Measurements from ENCODE around the gene GPC6. TPM values are rescaled to one million over a fixed set of nuclear protein-coding genes. Genes with fewer than 3 reads are reported as not detected.

The GPC6 gene
- total RNA-seq, 3 donors from 2014 or later (not counting 1 experiment from before 2014, with no cell fraction given) = not detected

GRCh38 chr13:93771227-93771626 is 544.6 kb downstream of the GPC6 start:
- no peaks in the 10 kb centered on the region for H3K27me3 ChIP-seq (ENCODE audit: control insufficient read depth, insufficient read depth, low read length)
- 90% methylated on average over 8 of the region's 8 CpGs for WGBS (ENCODE audit: insufficient coverage)
- Mint-ChIP-seq H3K27me3 (ENCODE audit: low read depth in 2 of 2) (no peaks in the 10 kb centered on the region), H3K9me3 (peaks cover 0 to 7% of the 10 kb centered on the region in 2 donors), H3K4me3 (no peak overlapping the region), H3K4me1 (no peaks in the 10 kb centered on the region), H3K36me3 (no peaks in the 10 kb centered on the region), H3K27ac (no peak overlapping the region)
- no peaks in the 10 kb centered on the region for H3K4me1 ChIP-seq (ENCODE audit: control insufficient read depth, insufficient read depth, low read length)
- TF ChIP-seq CTCF (IDR thresholded peaks at IDR 0.05) = no peak
- H3K36me3 ChIP-seq (ENCODE audit: control insufficient read depth, insufficient read depth, low read length) = no peaks in the 10 kb centered on the region
- H3K4me3 ChIP-seq (ENCODE audit: low read length) = no peak overlapping the region
- no peak overlapping the region for H3K27ac ChIP-seq (ENCODE audit: low read length)
- no peak for DNase-seq
- no peak for ATAC-seq
- H3K9me3 ChIP-seq (ENCODE audit: control insufficient read depth, insufficient read depth, low read length) = no peaks in the 10 kb centered on the region
- intact Hi-C loops (cut with micrococcal nuclease) = no loop called here

GRCh38 chr13:93771782-93772181 is 545.2 kb downstream of the GPC6 start:
- no peak overlapping the region for H3K4me3 ChIP-seq (ENCODE audit: low read length)
- no peak for ATAC-seq
- Mint-ChIP-seq H3K4me3 (no peak overlapping the region), H3K27me3 (ENCODE audit: low read depth in 2 of 2) (no peaks in the 10 kb centered on the region), H3K9me3 (peaks cover 0 to 7% of the 10 kb centered on the region in 2 donors), H3K36me3 (no peaks in the 10 kb centered on the region), H3K27ac (no peak overlapping the region), H3K4me1 (no peaks in the 10 kb centered on the region)
- TF ChIP-seq CTCF (IDR thresholded peaks at IDR 0.05) = no peak
- H3K36me3 ChIP-seq (ENCODE audit: control insufficient read depth, insufficient read depth, low read length) = no peaks in the 10 kb centered on the region
- H3K27me3 ChIP-seq (ENCODE audit: control insufficient read depth, insufficient read depth, low read length) = no peaks in the 10 kb centered on the region
- H3K27ac ChIP-seq (ENCODE audit: low read length) = no peak overlapping the region
- WGBS (ENCODE audit: insufficient coverage) = no CpG with 5 or more reads among the region's 1 CpG
- no peak for DNase-seq
- no peaks in the 10 kb centered on the region for H3K4me1 ChIP-seq (ENCODE audit: control insufficient read depth, insufficient read depth, low read length)
- intact Hi-C loops (cut with micrococcal nuclease) = no loop called here
- H3K9me3 ChIP-seq (ENCODE audit: control insufficient read depth, insufficient read depth, low read length) = no peaks in the 10 kb centered on the region

GRCh38 chr13:93774506-93774905 is 547.9 kb downstream of the GPC6 start:
- H3K36me3 Mint-ChIP-seq = no peaks in the 10 kb centered on the region
- Histone ChIP-seq H3K27me3 (ENCODE audit: control insufficient read depth, insufficient read depth, low read length) (no peaks in the 10 kb centered on the region), H3K27ac (ENCODE audit: low read length) (no peak overlapping the region), H3K36me3 (ENCODE audit: control insufficient read depth, insufficient read depth, low read length) (no peaks in the 10 kb centered on the region), H3K9me3 (ENCODE audit: control insufficient read depth, insufficient read depth, low read length) (no peaks in the 10 kb centered on the region), H3K4me1 (ENCODE audit: control insufficient read depth, insufficient read depth, low read length) (no peaks in the 10 kb centered on the region), H3K4me3 (ENCODE audit: low read length) (no peak overlapping the region)
- intact Hi-C loops (cut with micrococcal nuclease) = no loop called here
- H3K9me3 Mint-ChIP-seq = peaks cover 0 to 2% of the 10 kb centered on the region in 2 donors
- no peak for TF ChIP-seq CTCF (IDR thresholded peaks at IDR 0.05)
- ATAC-seq (no peak), DNase-seq (no peak)
- H3K27me3 Mint-ChIP-seq (ENCODE audit: low read depth in 2 of 2) = no peaks in the 10 kb centered on the region
- H3K4me1 Mint-ChIP-seq = no peaks in the 10 kb centered on the region
- 100% methylated on average over 1 of the region's 2 CpGs for WGBS (ENCODE audit: insufficient coverage)
- H3K4me3 Mint-ChIP-seq = no peak overlapping the region
- no peak overlapping the region for H3K27ac Mint-ChIP-seq

GRCh38 chr13:93775027-93775426 is 548.4 kb downstream of the GPC6 start:
- no peaks in the 10 kb centered on the region for H3K27me3 Mint-ChIP-seq (ENCODE audit: low read depth in 2 of 2)
- 86% methylated on average over 4 of the region's 4 CpGs for WGBS (ENCODE audit: insufficient coverage)
- no peak overlapping the region for H3K27ac Mint-ChIP-seq
- intact Hi-C loops (cut with micrococcal nuclease) = no loop called here
- H3K4me3 ChIP-seq (ENCODE audit: low read length) = no peak overlapping the region
- H3K9me3 Mint-ChIP-seq = peaks cover 0 to 2% of the 10 kb centered on the region in 2 donors
- no peaks in the 10 kb centered on the region for H3K36me3 ChIP-seq (ENCODE audit: control insufficient read depth, insufficient read depth, low read length)
- H3K4me3 Mint-ChIP-seq = no peak overlapping the region
- H3K9me3 ChIP-seq (ENCODE audit: control insufficient read depth, insufficient read depth, low read length) = no peaks in the 10 kb centered on the region
- H3K27ac ChIP-seq (ENCODE audit: low read length) = no peak overlapping the region
- TF ChIP-seq CTCF (IDR thresholded peaks at IDR 0.05) = no peak
- H3K4me1 ChIP-seq (ENCODE audit: control insufficient read depth, insufficient read depth, low read length) = no peaks in the 10 kb centered on the region
- H3K4me1 Mint-ChIP-seq = no peaks in the 10 kb centered on the region
- H3K27me3 ChIP-seq (ENCODE audit: control insufficient read depth, insufficient read depth, low read length) = no peaks in the 10 kb centered on the region
- ATAC-seq (no peak), DNase-seq (no peak)
- no peaks in the 10 kb centered on the region for H3K36me3 Mint-ChIP-seq

All from natural killer cell (primary cell).